Neural progenitor cell (in vitro differentiated cells): ENCODE data around the gene EPS8. TPM values are rescaled to one million over a fixed set of nuclear protein-coding genes. Genes with fewer than 3 reads are reported as not detected.
A peak's percentile ranks its signal among the peaks of the same experiment; 100 is the strongest.
"Not testable (repeated sequence)": the region's sequence is repeated elsewhere in the genome, so short reads cannot be mapped to it uniquely, and the experiment has no call there.

Experiments used
- DNase-seq: peaks from one replicate; pipeline ENCODE4 v3.0.0-alpha.2; 2016; ENCODE audit warnings: low spot score
- H2AFZ ChIP-seq: fragments of 200-600 bp; sonication (generic); replicated peaks from 2 replicates; pipeline ENCODE4 v1.6.1; 2016; ENCODE audit warnings: antibody characterized with exemption
- H3F3A ChIP-seq: fragments of 200-600 bp; sonication (generic); 2 replicates; pipeline ENCODE4 v1.6.1; 2016; ENCODE audit warnings: antibody characterized with exemption, low read depth
- H3K27ac ChIP-seq: fragments of 200-600 bp; sonication (generic); 2 replicates; pipeline ENCODE4 v1.5.1; 2016; ENCODE audit warnings: mild to moderate bottlenecking
- H3K27me3 ChIP-seq: fragments of 200-600 bp; sonication (generic); 2 replicates; pipeline ENCODE4 v1.6.1; 2016; ENCODE audit warnings: mild to moderate bottlenecking, moderate library complexity
- H3K36me3 ChIP-seq: fragments of 200-600 bp; sonication (generic); 2 replicates; pipeline ENCODE4 v1.5.1; 2016
- H3K4me1 ChIP-seq: fragments of 200-600 bp; sonication (generic); 2 replicates; pipeline ENCODE4 v1.6.1; 2016; ENCODE audit warnings: mixed run types
- H3K4me2 ChIP-seq: fragments of 200-600 bp; sonication (generic); 2 replicates; pipeline ENCODE4 v1.6.1; 2016
- H3K4me3 ChIP-seq: fragments of 200-600 bp; sonication (generic); 2 replicates; pipeline ENCODE4 v1.5.1; 2016
- H3K79me2 ChIP-seq: fragments of 200-600 bp; sonication (generic); 2 replicates; pipeline ENCODE4 v1.6.1; 2016; ENCODE audit warnings: low read depth
- H3K9ac ChIP-seq: fragments of 200-600 bp; sonication (generic); 2 replicates; pipeline ENCODE4 v1.6.1; 2016
- H3K9me3 ChIP-seq: fragments of 200-600 bp; sonication (generic); 2 replicates; pipeline ENCODE4 v1.5.1; 2016; ENCODE audit warnings: low read depth
- H4K20me1 ChIP-seq: fragments of 200-600 bp; sonication (generic); 2 replicates; pipeline ENCODE4 v1.6.1; 2016; ENCODE audit warnings: low read depth
- H3K27ac Mint-ChIP-seq: 3 replicates; pipeline ENCODE4 v1.8.0; 2021; ENCODE audit warnings: mixed read lengths
- H3K27me3 Mint-ChIP-seq: 2 replicates; pipeline ENCODE4 v1.8.0; 2022; ENCODE audit warnings: low read depth, mild to moderate bottlenecking, inconsistent platforms, moderate library complexity, mixed read lengths; ENCODE audit not compliant: insufficient read depth
- H3K36me3 Mint-ChIP-seq: 3 replicates; pipeline ENCODE4 v1.8.0; 2021; ENCODE audit warnings: mixed read lengths
- H3K4me1 Mint-ChIP-seq: 3 replicates; pipeline ENCODE4 v1.8.0; 2021; ENCODE audit warnings: mixed read lengths
- H3K4me3 Mint-ChIP-seq: 3 replicates; pipeline ENCODE4 v1.8.0; 2021; ENCODE audit warnings: mild to moderate bottlenecking, moderate library complexity, mixed read lengths
- H3K9me3 Mint-ChIP-seq: 3 replicates; pipeline ENCODE4 v1.8.0; 2020; ENCODE audit warnings: mixed read lengths
- CTCF ChIP-seq: fragments of 200-600 bp; sonication (generic); IDR thresholded peaks from 2 replicates; pipeline ENCODE4 v1.5.1; 2017; ENCODE audit warnings: antibody characterized with exemption, mild to moderate bottlenecking
- EZH2 ChIP-seq: fragments of 200-600 bp; sonication (generic); IDR thresholded peaks from 2 replicates; pipeline ENCODE4 v1.6.1; 2017; ENCODE audit warnings: antibody characterized with exemption, mild to moderate bottlenecking, moderate library complexity
- EZH2phosphoT487 ChIP-seq: fragments of 200-600 bp; sonication (generic); IDR thresholded peaks from 2 replicates; pipeline ENCODE4 v1.6.1; 2017; ENCODE audit warnings: antibody characterized with exemption
- total RNA-seq: library from RNA; depleted of rRNA; stranded (reverse); fragments of >200 nt; gene quantifications from 2 replicates; pipeline ENCODE4 v1.2.3, GENCODE V29; 2015; ENCODE audit warnings: low replicate concordance

EPS8 gene
- total RNA-seq, 1 donor from 2014 or later, result 17.0 TPM

GRCh38 chr12:15767301-15767700 is 21.9 kb downstream of the EPS8 start:
- Mint-ChIP-seq H3K4me3 (no peak overlapping the region), H3K27ac (no peak overlapping the region), H3K36me3 (peaks cover 21% of the 10 kb centered on the region), H3K9me3 (peaks cover 20% of the 10 kb centered on the region), H3K27me3 (no peaks in the 10 kb centered on the region), H3K4me1 (peaks cover 5% of the 10 kb centered on the region)
- H3K4me1 ChIP-seq, result peaks cover 7% of the 10 kb centered on the region
- H3K79me2 ChIP-seq, result no peaks in the 10 kb centered on the region
- H2AFZ ChIP-seq, result no peak overlapping the region
- no peaks in the 10 kb centered on the region for H3F3A ChIP-seq
- H3K27ac ChIP-seq, result no peak overlapping the region
- DNase-seq, result no peak
- no peaks in the 10 kb centered on the region for H3K36me3 ChIP-seq
- H3K4me2 ChIP-seq, result no peak overlapping the region
- H3K9me3 ChIP-seq, result no peaks in the 10 kb centered on the region
- H3K9ac ChIP-seq, result no peak overlapping the region
- no peaks in the 10 kb centered on the region for H4K20me1 ChIP-seq
- H3K27me3 ChIP-seq, result no peaks in the 10 kb centered on the region
- no peak overlapping the region for H3K4me3 ChIP-seq
- TF ChIP-seq EZH2 (no peak), CTCF (no peak), EZH2phosphoT487 (no peak)

GRCh38 chr12:15763328-15763727 is 25.9 kb downstream of the EPS8 start:
- Mint-ChIP-seq H3K9me3 (peaks cover 48% of the 10 kb centered on the region), H3K4me3 (no peak overlapping the region), H3K36me3 (peaks cover 31% of the 10 kb centered on the region), H3K27ac (no peak overlapping the region), H3K27me3 (peaks cover 2% of the 10 kb centered on the region), H3K4me1 (peaks cover under 1% of the 10 kb centered on the region)
- no peak for TF ChIP-seq CTCF
- TF ChIP-seq EZH2, result no peak
- no peak for TF ChIP-seq EZH2phosphoT487
- Histone ChIP-seq H3K27ac (no peak overlapping the region), H3K79me2 (no peaks in the 10 kb centered on the region), H3K4me1 (no peaks in the 10 kb centered on the region), H3K27me3 (no peaks in the 10 kb centered on the region), H3K4me3 (no peak overlapping the region), H4K20me1 (no peaks in the 10 kb centered on the region), H2AFZ (no peak overlapping the region), H3K4me2 (no peak overlapping the region), H3K36me3 (no peaks in the 10 kb centered on the region), H3K9me3 (no peaks in the 10 kb centered on the region), H3K9ac (no peak overlapping the region), H3F3A (no peaks in the 10 kb centered on the region)
- DNase-seq, result no peak

GRCh38 chr12:15762162-15762561 is 27.0 kb downstream of the EPS8 start:
- H3K4me1 Mint-ChIP-seq, H3K27ac ChIP-seq, H3K4me3 ChIP-seq, H2AFZ ChIP-seq, H3K9me3 ChIP-seq, H3K27me3 Mint-ChIP-seq, H3K27ac Mint-ChIP-seq, H3K4me2 ChIP-seq, H3K36me3 ChIP-seq, DNase-seq, H3K27me3 ChIP-seq, H3K79me2 ChIP-seq, H3K9ac ChIP-seq, H3K4me1 ChIP-seq, H4K20me1 ChIP-seq, H3K4me3 Mint-ChIP-seq, H3F3A ChIP-seq: not testable (repeated sequence)
- H3K36me3 Mint-ChIP-seq, result peaks cover 28% of the 10 kb centered on the region
- peaks cover 48% of the 10 kb centered on the region for H3K9me3 Mint-ChIP-seq

GRCh38 chr12:15757553-15758255 is 31.5 kb downstream of the EPS8 start:
- Histone ChIP-seq H3K79me2 (no peaks in the 10 kb centered on the region), H3K4me2 (no peak overlapping the region)
- TF ChIP-seq EZH2phosphoT487 (no peak), CTCF (no peak), EZH2 (no peak)

More at GRCh38 chr12:15757553-15758255, 31.5 kb downstream of the EPS8 start:
- no peak overlapping the region for H3K9ac ChIP-seq
- no peak overlapping the region for H3K27ac ChIP-seq
- no peaks in the 10 kb centered on the region for H3K36me3 ChIP-seq
- H3K27me3 ChIP-seq, result no peaks in the 10 kb centered on the region
- H4K20me1 ChIP-seq, result no peaks in the 10 kb centered on the region
- peak overlapping the region; percentile 46 for H3K27ac Mint-ChIP-seq
- H3K4me3 Mint-ChIP-seq, result no peak overlapping the region
- H3K36me3 Mint-ChIP-seq, result peaks cover 14% of the 10 kb centered on the region
- H2AFZ ChIP-seq, result no peak overlapping the region
- H3K27me3 Mint-ChIP-seq, result peaks cover 5% of the 10 kb centered on the region
- H3F3A ChIP-seq, result no peaks in the 10 kb centered on the region
- H3K4me1 Mint-ChIP-seq, result peaks cover 9% of the 10 kb centered on the region
- no peaks in the 10 kb centered on the region for H3K4me1 ChIP-seq
- no peak overlapping the region for H3K4me3 ChIP-seq
- DNase-seq, result no peak
- H3K9me3 Mint-ChIP-seq, result peaks cover 40% of the 10 kb centered on the region
- no peaks in the 10 kb centered on the region for H3K9me3 ChIP-seq
